Retina (tissue), 1 donor: Measurements from ENCODE around the gene UVSSA.

Experiments used
- DNase-seq: peaks from one replicate; pipeline ENCODE4 v3.0.0-alpha.2; 2016

The UVSSA gene

GRCh38 chr4:1350169-1350520 is 3.1 kb downstream of the UVSSA start:
- no peak for DNase-seq

DNA sequence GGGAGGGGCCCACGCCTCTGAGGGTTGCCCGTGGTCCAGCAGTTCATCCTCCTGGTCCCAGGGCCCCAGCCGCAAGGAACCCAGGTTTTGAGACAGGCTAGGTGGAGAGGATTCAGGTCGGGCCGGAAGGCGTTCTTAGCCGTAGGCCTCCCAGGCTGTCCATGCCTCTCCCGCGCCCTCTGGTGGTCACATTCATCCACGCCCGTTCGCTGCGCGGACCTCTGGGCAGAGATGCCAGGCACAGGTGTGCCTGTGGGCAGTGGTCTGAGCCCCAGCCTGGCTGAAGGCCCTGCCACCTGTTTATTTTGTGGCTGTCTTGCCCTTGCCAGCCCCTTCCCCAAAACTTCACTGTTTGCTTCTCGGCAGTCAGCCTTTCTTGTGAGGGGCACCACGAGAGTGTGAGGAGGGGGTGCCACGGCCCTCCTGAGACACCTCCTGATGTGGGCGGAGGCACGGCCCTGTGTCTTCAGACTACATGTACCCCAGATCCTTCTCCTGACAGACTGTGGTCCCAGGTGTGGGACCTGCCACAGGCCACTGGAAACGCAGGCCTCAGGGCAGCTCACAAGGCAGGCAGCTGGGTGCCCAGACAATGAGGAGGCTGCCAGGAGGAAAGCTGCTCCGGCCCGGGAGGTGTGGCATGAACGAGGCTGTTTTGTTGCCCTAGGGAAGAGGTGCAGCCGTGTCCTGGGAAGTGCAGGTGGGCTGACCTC is 5.0 kb downstream of the UVSSA start:
- peak; percentile 87 for DNase-seq

DNA sequence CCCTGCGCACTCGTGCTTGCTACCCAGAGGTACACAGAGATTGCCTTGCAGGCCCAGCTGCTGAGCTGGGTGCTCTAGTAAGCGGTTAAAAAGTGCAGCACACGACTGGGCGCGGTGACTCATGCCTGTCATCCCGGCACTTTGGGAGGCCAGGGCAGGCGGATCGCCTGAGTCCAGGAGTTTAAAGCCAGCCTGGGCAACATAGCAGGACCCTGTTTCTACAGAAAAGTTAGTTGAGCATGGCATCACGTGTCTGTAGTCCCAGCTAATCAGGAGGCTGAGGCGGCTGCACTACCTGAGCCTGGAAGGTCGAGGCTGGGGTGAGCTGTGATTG is 5.5 kb downstream of the UVSSA start:
- DNase-seq, result no peak

GRCh38 chr4:1353186-1354055 is 6.4 kb downstream of the UVSSA start:
- DNase-seq, result no peak

DNA sequence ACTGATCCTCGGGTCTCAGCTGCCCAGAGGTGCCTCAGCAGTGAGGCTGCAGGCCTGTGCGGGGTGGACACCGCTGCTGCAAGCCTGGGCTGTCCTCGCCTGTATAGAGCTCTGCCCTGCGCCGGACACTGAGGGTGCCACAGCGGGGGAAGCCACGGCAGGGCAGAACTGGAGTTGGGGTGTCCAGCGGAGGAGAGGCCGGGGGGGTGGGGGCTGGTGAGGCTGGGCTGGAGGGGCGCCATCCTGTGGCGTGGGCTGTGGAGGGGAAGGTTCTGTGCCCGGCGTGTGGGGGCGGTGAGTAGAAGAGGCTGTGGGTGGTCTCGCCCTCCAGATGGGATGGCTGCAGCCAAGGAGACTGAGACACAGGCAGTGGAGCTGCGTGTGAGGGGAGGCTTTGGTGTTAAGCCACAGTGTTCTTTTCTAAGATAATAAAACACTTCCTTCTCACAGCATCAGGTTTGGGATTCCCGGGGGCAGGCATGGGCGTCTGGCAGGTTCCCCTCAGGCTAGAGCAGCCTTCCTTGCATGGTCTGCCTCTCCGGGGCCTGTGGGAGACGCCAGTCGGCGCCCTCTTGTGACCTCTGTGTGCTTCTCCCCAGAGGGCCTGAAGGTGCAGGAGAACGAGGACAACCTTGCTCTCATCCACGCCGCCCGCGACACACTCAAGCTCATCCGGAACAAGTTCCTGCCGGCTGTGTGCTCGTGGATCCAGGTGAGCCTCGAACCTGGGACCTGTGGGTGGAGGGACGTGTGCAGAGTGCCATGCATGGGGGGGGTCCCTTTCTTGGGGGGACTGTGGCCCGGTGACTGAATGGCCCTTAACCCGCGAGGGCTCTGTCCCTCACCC is 7.4 kb downstream of the UVSSA start:
- no peak for DNase-seq

- no peak for DNase-seq
Observed at GRCh38 chr4:1354983-1355275, 7.9 kb downstream of the UVSSA start.

GRCh38 chr4:1355378-1355777 is 8.4 kb downstream of the UVSSA start:
- no peak for DNase-seq

DNA sequence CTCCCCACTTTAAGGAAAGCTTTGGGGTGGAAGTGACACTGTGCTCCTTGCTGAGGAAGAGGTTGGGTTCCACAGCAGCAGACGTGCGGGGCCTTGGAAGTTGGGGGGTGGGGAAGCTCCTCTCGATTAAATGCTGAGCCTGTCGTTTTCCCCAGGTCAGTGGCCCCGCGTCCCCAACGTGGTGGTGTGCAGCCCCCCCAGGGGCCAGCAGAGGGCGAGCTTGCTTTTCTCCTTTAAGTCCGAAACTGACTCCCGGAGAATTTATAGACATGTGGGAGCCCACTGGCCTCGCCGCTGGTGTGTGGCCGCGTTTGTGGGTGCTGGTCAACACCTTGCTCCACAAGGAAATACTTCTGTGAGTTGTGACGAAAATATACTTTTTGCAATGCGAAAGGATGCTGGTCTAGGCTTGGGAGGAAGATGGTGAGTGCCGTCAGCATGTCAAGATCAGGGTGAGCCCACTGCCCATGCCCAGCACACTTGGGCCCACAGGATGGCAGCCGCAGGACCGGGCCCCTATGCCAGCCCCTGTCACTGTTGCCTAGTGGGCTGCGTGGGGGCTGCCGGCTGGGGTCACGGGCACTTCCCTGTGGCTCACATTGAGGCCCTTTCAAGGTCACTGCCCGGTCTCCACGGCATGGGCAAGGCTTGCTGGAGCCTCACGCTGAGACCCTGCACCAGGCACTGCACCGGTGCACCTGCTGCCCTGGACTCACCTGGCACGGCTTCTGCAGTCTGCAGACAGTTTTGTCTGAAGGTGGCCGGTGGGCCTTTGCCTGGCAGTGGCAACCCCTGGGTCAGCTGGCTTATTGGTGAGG is 9.4 kb downstream of the UVSSA start:
- DNase-seq, result peak; percentile 86

DNA sequence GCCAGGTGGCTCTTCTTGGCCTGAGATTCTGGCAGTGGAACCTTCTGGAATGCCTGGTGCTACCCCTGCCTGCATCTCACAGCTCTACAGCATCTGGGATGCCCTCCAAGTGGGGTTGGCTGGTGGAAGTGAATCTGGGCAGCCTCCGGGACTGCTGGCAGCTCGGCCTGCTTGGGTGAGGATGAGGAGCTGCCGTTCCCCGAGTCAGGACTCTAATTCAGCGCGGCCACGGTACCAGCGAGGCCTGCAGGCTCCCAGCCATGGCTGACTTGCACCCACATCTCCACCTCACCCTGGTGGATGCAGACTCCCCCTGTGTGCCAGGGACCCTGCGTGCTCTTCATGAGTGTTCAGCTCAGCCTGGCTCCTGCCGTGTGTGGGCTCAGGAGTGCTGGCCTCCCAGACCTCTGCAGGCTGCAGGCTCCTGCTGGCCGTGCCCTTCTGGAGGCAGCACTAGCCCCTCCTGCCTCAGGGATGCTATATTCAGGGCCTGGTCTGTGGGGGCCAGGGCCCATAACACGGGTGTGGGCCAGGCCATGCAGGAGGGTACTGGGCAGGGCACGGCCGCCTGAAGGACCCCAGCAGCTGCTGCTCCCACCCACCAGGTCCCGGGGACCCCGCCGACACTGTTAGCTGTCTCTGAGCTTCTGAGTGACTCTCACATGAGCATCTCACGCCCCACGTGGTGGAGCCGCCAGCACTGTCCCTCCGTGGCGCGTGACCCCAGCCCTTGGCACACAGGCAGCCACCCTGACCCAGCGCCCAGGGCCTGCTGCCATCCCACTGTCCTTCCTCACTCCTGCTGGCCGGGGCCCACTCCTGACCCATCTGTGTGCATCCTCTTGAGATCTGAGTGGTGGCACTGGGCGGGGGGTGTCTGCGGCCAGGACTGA is 10.6 kb downstream of the UVSSA start:
- no peak for DNase-seq

- no peak for DNase-seq
Observed at GRCh38 chr4:1358421-1359143, 11.6 kb downstream of the UVSSA start.

DNA sequence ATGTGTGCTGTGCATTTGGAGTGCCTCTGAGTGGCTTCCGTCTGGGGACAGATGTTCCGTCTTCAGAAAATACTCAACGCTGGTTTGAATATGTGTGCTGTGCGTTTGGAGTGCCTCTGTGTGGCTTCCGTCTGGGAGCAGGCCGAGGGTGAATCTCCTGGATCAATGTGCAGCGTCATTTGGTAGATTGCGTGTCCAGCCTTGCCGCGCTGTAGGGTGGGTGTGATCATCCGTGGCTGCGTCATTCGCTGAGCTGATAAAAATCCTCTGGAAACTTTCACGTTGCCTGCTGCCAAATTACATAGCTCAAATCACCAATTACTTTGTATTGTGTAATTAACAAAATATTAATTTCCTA is 12.1 kb downstream of the UVSSA start:
- DNase-seq, result no peak

DNA sequence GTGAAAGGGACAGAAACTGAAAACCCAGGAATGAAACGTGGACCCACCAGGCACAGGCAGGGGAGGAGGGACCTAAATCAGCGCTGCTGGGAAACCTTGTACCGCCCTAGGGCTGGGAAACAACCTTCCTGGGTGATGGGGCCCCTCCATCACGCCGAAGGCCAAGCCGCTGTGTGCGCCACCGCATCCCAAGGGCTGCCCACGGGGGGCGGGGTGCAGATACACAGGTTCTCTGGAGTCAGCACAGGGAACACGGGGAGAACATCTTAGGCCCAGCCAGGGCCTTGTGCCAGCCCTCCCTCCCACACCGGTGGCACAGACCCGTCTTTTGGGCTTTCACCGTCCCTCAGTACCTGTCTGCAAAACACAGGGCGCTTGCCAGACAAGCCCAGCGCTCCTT is 13.0 kb downstream of the UVSSA start:
- DNase-seq, result no peak

GRCh38 chr4:1360423-1361283 is 13.6 kb downstream of the UVSSA start:
- no peak for DNase-seq

- no peak for DNase-seq
Observed at GRCh38 chr4:1361431-1361830, 14.4 kb downstream of the UVSSA start.

- DNase-seq, result no peak
Observed at GRCh38 chr4:1362046-1362445, 15.0 kb downstream of the UVSSA start.

- DNase-seq, result no peak
Observed at GRCh38 chr4:1362521-1362920, 15.5 kb downstream of the UVSSA start.

- DNase-seq, result no peak
Observed at GRCh38 chr4:1363513-1363912, 16.5 kb downstream of the UVSSA start.

- no peak for DNase-seq
Observed at GRCh38 chr4:1364217-1364616, 17.2 kb downstream of the UVSSA start.

- DNase-seq, result no peak
Observed at GRCh38 chr4:1364748-1365147, 17.7 kb downstream of the UVSSA start.
